MM.1S (cell line): Measurements from ENCODE around the gene DNPEP.

ENCODE experiments used
- DNase-seq: peaks from one replicate; pipeline ENCODE4 v3.0.0-alpha.2; 2015
- H2AFZ ChIP-seq: fragments of 300-600 bp; sonication (generic); 2 replicates; pipeline ENCODE4 v1.6.0; 2016; ENCODE audit warnings: antibody characterized with exemption, low read length
- H3F3A ChIP-seq: fragments of 300-600 bp; sonication (generic); 2 replicates; pipeline ENCODE4 v1.6.1; 2016; ENCODE audit warnings: mild to moderate bottlenecking, antibody characterized with exemption, low read length, moderate library complexity, mixed read lengths; ENCODE audit not compliant: insufficient read depth
- H3K27ac ChIP-seq: fragments of 300-600 bp; sonication (generic); 2 replicates; pipeline ENCODE4 v1.5.1; 2016; ENCODE audit warnings: mild to moderate bottlenecking, low read length
- H3K27me3 ChIP-seq: fragments of 300-600 bp; sonication (generic); replicated peaks from 2 replicates; pipeline ENCODE4 v1.6.0; 2016; ENCODE audit warnings: low read length; ENCODE audit not compliant: insufficient read depth
- H3K36me3 ChIP-seq: fragments of 300-600 bp; sonication (generic); replicated peaks from 2 replicates; pipeline ENCODE4 v1.6.1; 2016; ENCODE audit warnings: mild to moderate bottlenecking, low read length, mixed read lengths; ENCODE audit not compliant: insufficient read depth
- H3K4me1 ChIP-seq: fragments of 300-600 bp; sonication (generic); 2 replicates; pipeline ENCODE4 v1.6.1; 2016; ENCODE audit warnings: low read length, mixed read lengths
- H3K4me2 ChIP-seq: fragments of 300-600 bp; sonication (generic); 2 replicates; pipeline ENCODE4 v1.6.0; 2016; ENCODE audit warnings: low read depth, low read length
- H3K4me3 ChIP-seq: fragments of 300-600 bp; sonication (generic); 2 replicates; pipeline ENCODE4 v1.5.1; 2016; ENCODE audit warnings: low read length, mixed read lengths
- H3K79me2 ChIP-seq: fragments of 300-600 bp; sonication (generic); 2 replicates; pipeline ENCODE4 v1.6.1; 2016; ENCODE audit warnings: mixed run types, low read length, mixed read lengths
- H3K9ac ChIP-seq: fragments of 300-600 bp; sonication (generic); 2 replicates; pipeline ENCODE4 v1.6.1; 2016; ENCODE audit warnings: low read length, mixed read lengths
- H3K9me2 ChIP-seq: fragments of 300-600 bp; sonication (generic); replicated peaks from 2 replicates; pipeline ENCODE4 v1.6.1; 2016; ENCODE audit warnings: mild to moderate bottlenecking, low read length, mixed read lengths; ENCODE audit not compliant: insufficient read depth
- H3K9me3 ChIP-seq: fragments of 300-600 bp; sonication (generic); replicated peaks from 2 replicates; pipeline ENCODE4 v1.6.1; 2016; ENCODE audit warnings: mild to moderate bottlenecking, low read length, mixed read lengths; ENCODE audit not compliant: insufficient read depth
- H4K20me1 ChIP-seq: fragments of 300-600 bp; sonication (generic); 2 replicates; pipeline ENCODE4 v1.6.1; 2016; ENCODE audit warnings: mild to moderate bottlenecking, low read length, moderate library complexity, mixed read lengths; ENCODE audit not compliant: insufficient read depth
- EZH2 ChIP-seq: fragments of 300-600 bp; sonication (generic); optimal IDR thresholded peaks from 2 replicates; pipeline ENCODE3; 2017; ENCODE audit warnings: low read depth, mild to moderate bottlenecking, antibody characterized with exemption, low read length, mixed read lengths
- EZH2phosphoT487 ChIP-seq: fragments of 300-600 bp; sonication (generic); IDR thresholded peaks from 2 replicates; pipeline ENCODE4 v1.6.1; 2018; ENCODE audit warnings: antibody characterized with exemption, low read length
- TF ChIP-seq, protein P1 (sequence below): fragments of 300-600 bp; sonication (generic); IDR thresholded peaks from 2 replicates; pipeline ENCODE4 v1.5.1; 2016; ENCODE audit warnings: antibody characterized with exemption, low read length, mixed read lengths

The DNPEP gene

DNA sequence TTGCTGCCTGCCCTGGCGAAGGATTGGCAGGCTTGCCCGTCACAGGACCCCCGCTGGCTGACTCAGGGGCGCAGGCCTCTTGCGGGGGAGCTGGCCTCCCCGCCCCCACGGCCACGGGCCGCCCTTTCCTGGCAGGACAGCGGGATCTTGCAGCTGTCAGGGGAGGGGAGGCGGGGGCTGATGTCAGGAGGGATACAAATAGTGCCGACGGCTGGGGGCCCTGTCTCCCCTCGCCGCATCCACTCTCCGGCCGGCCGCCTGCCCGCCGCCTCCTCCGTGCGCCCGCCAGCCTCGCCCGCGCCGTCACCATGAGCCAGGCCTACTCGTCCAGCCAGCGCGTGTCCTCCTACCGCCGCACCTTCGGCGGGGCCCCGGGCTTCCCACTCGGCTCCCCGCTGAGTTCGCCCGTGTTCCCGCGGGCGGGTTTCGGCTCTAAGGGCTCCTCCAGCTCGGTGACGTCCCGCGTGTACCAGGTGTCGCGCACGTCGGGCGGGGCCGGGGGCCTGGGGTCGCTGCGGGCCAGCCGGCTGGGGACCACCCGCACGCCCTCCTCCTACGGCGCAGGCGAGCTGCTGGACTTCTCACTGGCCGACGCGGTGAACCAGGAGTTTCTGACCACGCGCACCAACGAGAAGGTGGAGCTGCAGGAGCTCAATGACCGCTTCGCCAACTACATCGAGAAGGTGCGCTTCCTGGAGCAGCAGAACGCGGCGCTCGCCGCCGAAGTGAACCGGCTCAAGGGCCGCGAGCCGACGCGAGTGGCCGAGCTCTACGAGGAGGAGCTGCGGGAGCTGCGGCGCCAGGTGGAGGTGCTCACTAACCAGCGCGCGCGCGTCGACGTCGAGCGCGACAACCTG, 30.7 kb upstream of the DNPEP start, which contains the start of gene DES:
Gene DES (plus strand): TSS at position 223 of the 857 bp plus-strand sequence. CDS start 86 bp downstream, at position 309.
- Histone ChIP-seq H3K9ac (no peak within 1 kb of the TSS), H3K4me1 (no peaks in the 10 kb centered on the region), H3K9me2 (no peaks in the 10 kb centered on the region), H3F3A (no peaks in the 10 kb centered on the region), H4K20me1 (no peaks in the 10 kb centered on the region), H3K4me3 (no peak within 1 kb of the TSS), H2AFZ (no peak within 1 kb of the TSS), H3K79me2 (no peaks in the 10 kb centered on the region), H3K36me3 (no peaks in the 10 kb centered on the region), H3K4me2 (no peak within 1 kb of the TSS), H3K27ac (no peak within 1 kb of the TSS), H3K27me3 (peaks cover 25% of the 10 kb centered on the region), H3K9me3 (no peaks in the 10 kb centered on the region)
- DNase-seq, result no peak
- TF ChIP-seq, protein P1, sequence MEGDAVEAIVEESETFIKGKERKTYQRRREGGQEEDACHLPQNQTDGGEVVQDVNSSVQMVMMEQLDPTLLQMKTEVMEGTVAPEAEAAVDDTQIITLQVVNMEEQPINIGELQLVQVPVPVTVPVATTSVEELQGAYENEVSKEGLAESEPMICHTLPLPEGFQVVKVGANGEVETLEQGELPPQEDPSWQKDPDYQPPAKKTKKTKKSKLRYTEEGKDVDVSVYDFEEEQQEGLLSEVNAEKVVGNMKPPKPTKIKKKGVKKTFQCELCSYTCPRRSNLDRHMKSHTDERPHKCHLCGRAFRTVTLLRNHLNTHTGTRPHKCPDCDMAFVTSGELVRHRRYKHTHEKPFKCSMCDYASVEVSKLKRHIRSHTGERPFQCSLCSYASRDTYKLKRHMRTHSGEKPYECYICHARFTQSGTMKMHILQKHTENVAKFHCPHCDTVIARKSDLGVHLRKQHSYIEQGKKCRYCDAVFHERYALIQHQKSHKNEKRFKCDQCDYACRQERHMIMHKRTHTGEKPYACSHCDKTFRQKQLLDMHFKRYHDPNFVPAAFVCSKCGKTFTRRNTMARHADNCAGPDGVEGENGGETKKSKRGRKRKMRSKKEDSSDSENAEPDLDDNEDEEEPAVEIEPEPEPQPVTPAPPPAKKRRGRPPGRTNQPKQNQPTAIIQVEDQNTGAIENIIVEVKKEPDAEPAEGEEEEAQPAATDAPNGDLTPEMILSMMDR, result no peak
- no peak for TF ChIP-seq EZH2phosphoT487
- TF ChIP-seq EZH2, result no peak

DNA sequence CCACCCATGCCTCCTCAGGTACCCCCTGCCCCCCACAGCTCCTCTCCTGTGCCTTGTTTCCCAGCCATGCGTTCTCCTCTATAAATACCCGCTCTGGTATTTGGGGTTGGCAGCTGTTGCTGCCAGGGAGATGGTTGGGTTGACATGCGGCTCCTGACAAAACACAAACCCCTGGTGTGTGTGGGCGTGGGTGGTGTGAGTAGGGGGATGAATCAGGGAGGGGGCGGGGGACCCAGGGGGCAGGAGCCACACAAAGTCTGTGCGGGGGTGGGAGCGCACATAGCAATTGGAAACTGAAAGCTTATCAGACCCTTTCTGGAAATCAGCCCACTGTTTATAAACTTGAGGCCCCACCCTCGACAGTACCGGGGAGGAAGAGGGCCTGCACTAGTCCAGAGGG, 29.7 kb upstream of the DNPEP start:
- Histone ChIP-seq H4K20me1 (no peaks in the 10 kb centered on the region), H3K9ac (no peak overlapping the region), H3F3A (no peaks in the 10 kb centered on the region), H3K27ac (no peak overlapping the region), H3K9me3 (no peaks in the 10 kb centered on the region), H3K36me3 (no peaks in the 10 kb centered on the region), H3K79me2 (no peaks in the 10 kb centered on the region), H3K4me2 (no peak overlapping the region), H3K27me3 (peaks cover 21% of the 10 kb centered on the region), H3K4me1 (no peaks in the 10 kb centered on the region), H2AFZ (no peak overlapping the region), H3K4me3 (no peak overlapping the region), H3K9me2 (no peaks in the 10 kb centered on the region)
- no peak for DNase-seq
- TF ChIP-seq, protein P1, result no peak
- TF ChIP-seq EZH2 (no peak), EZH2phosphoT487 (no peak)

DNA sequence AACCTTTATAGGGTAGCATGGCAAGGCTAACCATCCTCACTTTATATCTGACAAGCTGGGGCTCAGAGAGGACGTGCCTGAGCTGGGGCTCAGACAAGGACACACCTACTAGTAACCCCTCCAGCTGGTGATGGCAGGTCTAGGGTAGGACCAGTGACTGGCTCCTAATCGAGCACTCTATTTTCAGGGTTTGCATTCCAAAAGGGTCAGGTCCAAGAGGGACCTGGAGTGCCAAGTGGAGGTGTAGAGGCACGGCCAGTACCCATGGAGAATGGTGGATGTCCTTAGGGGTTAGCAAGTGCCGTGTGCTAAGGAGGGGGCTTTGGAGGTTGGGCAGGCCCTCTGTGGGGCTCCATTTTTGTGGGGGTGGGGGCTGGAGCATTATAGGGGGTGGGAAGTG, 29.2 kb upstream of the DNPEP start:
- H2AFZ ChIP-seq, result no peak overlapping the region
- H3K27ac ChIP-seq, result no peak overlapping the region
- H3K4me2 ChIP-seq, result no peak overlapping the region
- no peaks in the 10 kb centered on the region for H3K79me2 ChIP-seq
- no peaks in the 10 kb centered on the region for H3F3A ChIP-seq
- no peak overlapping the region for H3K9ac ChIP-seq
- no peak for DNase-seq
- no peaks in the 10 kb centered on the region for H3K4me1 ChIP-seq
- no peak overlapping the region for H3K4me3 ChIP-seq
- H4K20me1 ChIP-seq, result no peaks in the 10 kb centered on the region
- TF ChIP-seq EZH2phosphoT487 (no peak), EZH2 (no peak)
- TF ChIP-seq, protein P1, result no peak
- peaks cover 18% of the 10 kb centered on the region for H3K27me3 ChIP-seq
- no peaks in the 10 kb centered on the region for H3K36me3 ChIP-seq
- no peaks in the 10 kb centered on the region for H3K9me3 ChIP-seq
- H3K9me2 ChIP-seq, result no peaks in the 10 kb centered on the region
